Measurements from ENCODE around the gene UBAP1. TPM values are rescaled to one million over a fixed set of nuclear protein-coding genes. Genes with fewer than 3 reads are reported as not detected.

The UBAP1 gene
- total RNA-seq, 1 donor from 2014 or later, result 26.0 TPM

- H3K27ac ChIP-seq, result peak overlapping the region; percentile 79 to 81
- peaks cover 18 to 25% of the 10 kb centered on the region in 2 donors for H3K36me3 ChIP-seq
- intact Hi-C loops (cut with DNase I), result loop anchor here (5.0 to 10.0 kb wide), 3 partner anchors 123 to 437 kb away; partner anchors contain the start of genes MYORG and UBE2R2
- no peak overlapping the region for H3K4me3 ChIP-seq
- no peak for TF ChIP-seq CTCF (IDR thresholded peaks at IDR 0.05)
- no peaks in the 10 kb centered on the region for H3K27me3 ChIP-seq
- DNase-seq (ENCODE audit: low spot score in 2 of 2), result peak in 1 of 2 donors; percentile 80
- H3K9me3 ChIP-seq, result no peaks in the 10 kb centered on the region
- H3K4me1 ChIP-seq, result peaks cover 16 to 47% of the 10 kb centered on the region in 2 donors
These were observed 75.5 kb downstream of the UBAP1 start for GRCh38 chr9:34254141-34254913.

- Histone ChIP-seq H3K27me3 (no peaks in the 10 kb centered on the region), H3K4me1 (peaks cover 16 to 47% of the 10 kb centered on the region in 2 donors), H3K36me3 (peaks cover 13 to 16% of the 10 kb centered on the region in 2 donors), H3K4me3 (no peak overlapping the region), H3K27ac (peak overlapping the region; percentile 79 to 81), H3K9me3 (no peaks in the 10 kb centered on the region)
- no peak for DNase-seq (ENCODE audit: low spot score in 2 of 2)
- TF ChIP-seq CTCF (IDR thresholded peaks at IDR 0.05), result no peak
- intact Hi-C loops (cut with DNase I), result loop anchor here (5.0 to 10.0 kb wide), 3 partner anchors 122 to 438 kb away; partner anchors contain the start of genes MYORG and UBE2R2
These were observed 76.4 kb downstream of the UBAP1 start for GRCh38 chr9:34254966-34255825.

GRCh38 chr9:34256104-34256503 is 77.3 kb downstream of the UBAP1 start:
- TF ChIP-seq CTCF (IDR thresholded peaks at IDR 0.05), result no peak
- no peaks in the 10 kb centered on the region for H3K9me3 ChIP-seq

GRCh38 chr9:34256987-34257585 is 78.2 kb downstream of the UBAP1 start:
- peaks cover 12 to 35% of the 10 kb centered on the region in 2 donors for H3K4me1 ChIP-seq
- intact Hi-C loops (cut with DNase I), result loop anchor here (10.0 kb wide), 1 partner anchor 312 kb away; no protein-coding TSS in a partner anchor
- H3K27me3 ChIP-seq, result no peaks in the 10 kb centered on the region
- H3K36me3 ChIP-seq, result no peaks in the 10 kb centered on the region
- no peaks in the 10 kb centered on the region for H3K9me3 ChIP-seq
- H3K4me3 ChIP-seq, result no peak overlapping the region
- DNase-seq (ENCODE audit: low spot score in 2 of 2), result no peak
- no peak overlapping the region for H3K27ac ChIP-seq
- TF ChIP-seq CTCF (IDR thresholded peaks at IDR 0.05), result no peak

More at GRCh38 chr9:34256104-34256503, 77.3 kb downstream of the UBAP1 start:
- no peaks in the 10 kb centered on the region for H3K27me3 ChIP-seq
- intact Hi-C loops (cut with DNase I), result loop anchor here (10.0 kb wide), 1 partner anchor 311 kb away; no protein-coding TSS in a partner anchor
- H3K36me3 ChIP-seq, result peaks cover 4 to 7% of the 10 kb centered on the region in 2 donors
- no peak for DNase-seq (ENCODE audit: low spot score in 2 of 2)
- peaks cover 16 to 45% of the 10 kb centered on the region in 2 donors for H3K4me1 ChIP-seq
- H3K27ac ChIP-seq, result peak overlapping the region; percentile 79 to 81
- no peak overlapping the region for H3K4me3 ChIP-seq

GRCh38 chr9:34259315-34259714 is 80.5 kb downstream of the UBAP1 start:
- intact Hi-C loops (cut with DNase I), result loop anchor here (10.0 kb wide), 1 partner anchor 315 kb away; no protein-coding TSS in a partner anchor
- Histone ChIP-seq H3K4me1 (peaks cover 0 to 14% of the 10 kb centered on the region in 2 donors), H3K4me3 (no peak overlapping the region), H3K27ac (no peak overlapping the region), H3K9me3 (no peaks in the 10 kb centered on the region), H3K27me3 (no peaks in the 10 kb centered on the region), H3K36me3 (no peaks in the 10 kb centered on the region)
- DNase-seq (ENCODE audit: low spot score in 2 of 2), result no peak
- no peak for TF ChIP-seq CTCF (IDR thresholded peaks at IDR 0.05)
